H9 (cell line): Measurements from ENCODE around the gene GPR107. TPM values are rescaled to one million over a fixed set of nuclear protein-coding genes. Genes with fewer than 3 reads are reported as not detected.

Experiments
- DNase-seq: peaks from one replicate; pipeline ENCODE4 v3.0.0-alpha.2; 2017
- H2AFZ ChIP-seq: one replicate; pipeline ENCODE4 v1.6.1; 2013; ENCODE audit warnings: mild to moderate bottlenecking, low read length, control low read depth, moderate library complexity
- H2AK5ac ChIP-seq: 2 replicates; pipeline ENCODE4 v1.6.1; 2013; ENCODE audit warnings: low read length, control low read depth, mixed read lengths; ENCODE audit not compliant: insufficient read length
- H2BK120ac ChIP-seq: one replicate; pipeline ENCODE4 v1.6.1; 2013; ENCODE audit warnings: low read depth, mild to moderate bottlenecking, low read length, control low read depth, inconsistent platforms; ENCODE audit not compliant: poor library complexity, severe bottlenecking
- H2BK12ac ChIP-seq: 2 replicates; pipeline ENCODE4 v1.6.1; 2013; ENCODE audit warnings: low read length, control low read depth, mixed read lengths, low read depth; ENCODE audit not compliant: insufficient read length
- H2BK15ac ChIP-seq: 2 replicates; pipeline ENCODE4 v1.6.1; 2013; ENCODE audit warnings: low read depth, low read length, control low read depth
- H2BK20ac ChIP-seq: one replicate; pipeline ENCODE4 v1.6.1; 2013; ENCODE audit warnings: low read depth, mild to moderate bottlenecking, low read length, control low read depth, inconsistent platforms; ENCODE audit not compliant: poor library complexity, severe bottlenecking
- H2BK5ac ChIP-seq: 2 replicates; pipeline ENCODE4 v1.6.1; 2013; ENCODE audit warnings: low read length, control low read depth, mixed read lengths; ENCODE audit not compliant: insufficient read length
- H3K14ac ChIP-seq: 2 replicates; pipeline ENCODE4 v1.6.1; 2013; ENCODE audit warnings: low read length, control low read depth; ENCODE audit not compliant: insufficient read depth
- H3K18ac ChIP-seq: 2 replicates; pipeline ENCODE4 v1.6.1; 2013; ENCODE audit warnings: low read depth, mild to moderate bottlenecking, mixed read lengths, low read length, control low read depth; ENCODE audit not compliant: insufficient read length
- H3K23ac ChIP-seq: 2 replicates; pipeline ENCODE4 v1.6.1; 2013; ENCODE audit warnings: low read length, control low read depth, mixed read lengths, low read depth; ENCODE audit not compliant: insufficient read length
- H3K23me2 ChIP-seq: 2 replicates; pipeline ENCODE4 v1.6.1; 2013; ENCODE audit warnings: low read depth, mild to moderate bottlenecking, mixed read lengths, low read length, control low read depth; ENCODE audit not compliant: insufficient read length, poor library complexity, severe bottlenecking
- H3K27ac ChIP-seq: 2 replicates; pipeline ENCODE4 v1.5.1; 2013; ENCODE audit warnings: low read length, control low read depth, mixed read lengths, low read depth; ENCODE audit not compliant: insufficient read length
- H3K27me3 ChIP-seq: 2 replicates; pipeline ENCODE4 v1.6.1; 2013; ENCODE audit warnings: low read length, control low read depth, inconsistent platforms; ENCODE audit not compliant: insufficient read depth
- H3K4ac ChIP-seq: 2 replicates; pipeline ENCODE4 v1.6.1; 2013; ENCODE audit warnings: low read depth, mild to moderate bottlenecking, control low read depth, inconsistent platforms, low read length, moderate library complexity
- H3K4me1 ChIP-seq: 2 replicates; pipeline ENCODE4 v1.6.1; 2013; ENCODE audit warnings: low read length, control low read depth, inconsistent platforms; ENCODE audit not compliant: insufficient read depth
- H3K4me2 ChIP-seq: 2 replicates; pipeline ENCODE4 v1.6.1; 2013; ENCODE audit warnings: low read length, control low read depth, mixed read lengths; ENCODE audit not compliant: insufficient read length, insufficient read depth
- H3K56ac ChIP-seq: 2 replicates; pipeline ENCODE4 v1.6.1; 2013; ENCODE audit warnings: low read depth, mild to moderate bottlenecking, mixed read lengths, low read length, control low read depth; ENCODE audit not compliant: insufficient read length
- H3K79me1 ChIP-seq: 2 replicates; pipeline ENCODE4 v1.6.1; 2013; ENCODE audit warnings: low read depth, mild to moderate bottlenecking, moderate library complexity, low read length, control low read depth, inconsistent platforms; ENCODE audit not compliant: insufficient read depth, poor library complexity, severe bottlenecking
- H3K79me2 ChIP-seq: 2 replicates; pipeline ENCODE4 v1.6.1; 2013; ENCODE audit warnings: low read length, control low read depth, inconsistent platforms; ENCODE audit not compliant: insufficient read depth
- H3K9ac ChIP-seq: 2 replicates; pipeline ENCODE4 v1.6.1; 2013; ENCODE audit warnings: low read length, control low read depth, mixed read lengths; ENCODE audit not compliant: insufficient read length; ENCODE audit errors: extremely low read depth
- H3K9me3 ChIP-seq: one replicate; pipeline ENCODE4 v1.6.1; 2013; ENCODE audit warnings: low read depth, low read length, inconsistent platforms; ENCODE audit not compliant: control insufficient read depth
- H3T11ph ChIP-seq: one replicate; pipeline ENCODE4 v1.6.1; 2013; ENCODE audit warnings: mild to moderate bottlenecking, low read length, control low read depth, inconsistent platforms
- H4K20me1 ChIP-seq: one replicate; pipeline ENCODE4 v1.6.1; 2013; ENCODE audit not compliant: control insufficient read depth, insufficient read length, insufficient read depth
- H4K5ac ChIP-seq: 2 replicates; pipeline ENCODE4 v1.6.1; 2013; ENCODE audit warnings: low read depth, mild to moderate bottlenecking, mixed read lengths, low read length, control low read depth; ENCODE audit not compliant: insufficient read length
- H4K8ac ChIP-seq: replicated peaks from 2 replicates; pipeline ENCODE4 v1.6.1; 2013; ENCODE audit warnings: low read length, control low read depth, mixed read lengths, low read depth; ENCODE audit not compliant: insufficient read length
- H4K91ac ChIP-seq: 2 replicates; pipeline ENCODE4 v1.6.1; 2013; ENCODE audit warnings: low read depth, mild to moderate bottlenecking, moderate library complexity, mixed read lengths, low read length, control low read depth; ENCODE audit not compliant: insufficient read length
- H3K27ac Mint-ChIP-seq, 3 experiments: 2 replicates in 2 of 3; 3 replicates in 1 of 3; pipeline ENCODE4 v1.8.0; 2020 to 2021; ENCODE audit warnings: mixed read lengths in 3 of 3, mild to moderate bottlenecking in 1 of 3, moderate library complexity in 1 of 3
- H3K27me3 Mint-ChIP-seq: 2 replicates; pipeline ENCODE4 v1.8.0; 2021; ENCODE audit warnings: low read depth, mild to moderate bottlenecking, moderate library complexity, mixed read lengths
- H3K36me3 Mint-ChIP-seq, 3 experiments: 2 replicates in 2 of 3; 3 replicates in 1 of 3; pipeline ENCODE4 v1.8.0; 2020 to 2021; ENCODE audit warnings: low read depth in 3 of 3, mixed read lengths in 3 of 3; ENCODE audit not compliant: insufficient read depth in 1 of 3
- H3K4me1 Mint-ChIP-seq, 2 experiments: 2 replicates each; pipeline ENCODE4 v1.8.0; 2020; ENCODE audit warnings: mixed read lengths in 2 of 2
- H3K4me3 Mint-ChIP-seq, 2 experiments: 2 replicates in 1 of 2; 3 replicates in 1 of 2; pipeline ENCODE4 v1.8.0; 2020 to 2021; ENCODE audit warnings: mild to moderate bottlenecking in 2 of 2, mixed read lengths in 2 of 2, moderate library complexity in 1 of 2
- H3K9me3 Mint-ChIP-seq, 2 experiments: 2 replicates in 1 of 2; 3 replicates in 1 of 2; pipeline ENCODE4 v1.8.0; 2020; ENCODE audit warnings: mild to moderate bottlenecking in 2 of 2, mixed read lengths in 2 of 2, moderate library complexity in 1 of 2
- WGBS: extraction: QIAGEN DNeasy Blood & Tissue Kit; methylation state at CpG from one replicate; pipeline ENCODE4 v1.1.7; 2013; ENCODE audit warnings: missing lambda C conversion rate, low lambda C conversion rate, mixed read lengths; ENCODE audit not compliant: insufficient read length; ENCODE audit errors: extremely low coverage; 5-methylcytosine and 5-hydroxymethylcytosine counted together
- total RNA-seq: library from RNA; stranded (reverse); gene quantifications from 2 replicates; pipeline ENCODE4 v1.2.1, GENCODE V29; 2021
- TF ChIP-seq, protein P1 (sequence below): fragments of 200-600 bp; sonication (generic); conservative IDR thresholded peaks from 3 replicates; pipeline ENCODE4 v1.8.0; 2021; ENCODE audit warnings: antibody characterized with exemption, mild to moderate bottlenecking

The GPR107 gene
- total RNA-seq, 1 experiment from 2014 or later = 38.0 TPM

DNA sequence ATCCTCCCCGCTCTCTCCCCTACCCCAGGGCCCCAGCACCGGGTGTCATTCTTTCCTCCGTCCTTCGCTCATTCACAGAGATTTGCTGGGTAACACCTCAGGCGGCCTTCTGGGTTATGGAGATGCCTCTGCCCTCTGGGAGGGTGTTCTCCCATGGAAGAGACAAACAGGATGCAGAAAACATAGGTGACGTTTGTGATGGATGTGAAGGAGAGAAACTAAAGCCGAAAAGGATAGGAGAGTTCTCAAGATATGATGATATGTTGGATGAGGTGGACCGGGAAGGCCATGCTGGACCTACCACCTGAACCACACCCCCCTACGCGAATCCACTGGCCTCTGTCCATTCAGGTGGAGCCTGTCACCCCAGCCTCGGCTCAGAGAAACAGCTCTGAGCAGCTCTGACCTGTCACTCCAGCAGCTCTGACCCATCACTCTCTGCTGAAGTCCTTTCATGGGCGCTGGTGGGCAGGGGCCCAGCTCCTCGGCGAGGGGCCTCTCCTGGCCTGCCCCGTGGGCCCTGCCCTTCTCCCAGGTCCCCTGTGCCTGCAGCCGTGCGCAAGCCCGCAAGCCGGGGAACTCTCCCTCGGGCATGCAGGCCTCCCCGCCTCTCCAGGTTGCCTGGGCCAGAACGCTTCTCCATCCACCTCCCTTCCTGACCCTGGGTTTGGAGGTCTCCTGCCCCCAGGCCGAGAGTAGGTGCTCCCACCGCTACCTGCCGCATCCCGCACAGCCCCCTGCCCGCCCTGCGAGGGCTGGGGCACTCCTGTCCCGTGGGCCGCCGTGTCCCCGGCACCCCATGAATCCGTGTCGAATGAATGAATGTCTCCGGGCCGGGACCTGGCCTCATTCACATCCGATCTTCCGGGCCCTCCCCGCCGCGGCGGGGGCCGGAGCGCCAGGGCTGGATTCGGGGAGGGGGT lies 117.8 kb downstream of the GPR107 start:
- Histone ChIP-seq H4K5ac (no peak overlapping the region), H4K8ac (no peak overlapping the region), H3K14ac (0 out of 2 replicates have a peak overlapping the region, but pooled peaks have one; percentile 52), H2BK15ac (no peak overlapping the region), H3K9me3 (no peaks in the 10 kb centered on the region), H2BK12ac (no peak overlapping the region), H3K79me1 (no peaks in the 10 kb centered on the region), H3K79me2 (peaks cover 2% of the 10 kb centered on the region; the same call in 1 of the 2 replicates), H2BK20ac (no peak overlapping the region), H3K27ac (no peak overlapping the region), H2BK120ac (no peak overlapping the region), H2AK5ac (no peak overlapping the region), H3T11ph (no peak overlapping the region), H3K4ac (no peak overlapping the region), H3K27me3 (no peaks in the 10 kb centered on the region), H3K9ac (no peak overlapping the region), H3K56ac (no peak overlapping the region), H4K91ac (no peak overlapping the region), H3K18ac (no peak overlapping the region), H3K23me2 (peaks cover 12% of the 10 kb centered on the region), H2BK5ac (no peak overlapping the region), H4K20me1 (no peaks in the 10 kb centered on the region), H2AFZ (no peak overlapping the region), H3K4me2 (peak overlapping the region; percentile 64), H3K23ac (no peak overlapping the region), H3K4me1 (no peaks in the 10 kb centered on the region)
- peak overlapping the region; percentile 64 to 78 for H3K4me3 Mint-ChIP-seq
- peaks cover 19 to 45% of the 10 kb centered on the region in 2 experiments for H3K4me1 Mint-ChIP-seq
- no CpG with 5 or more reads among the region's 45 CpGs for WGBS
- TF ChIP-seq, protein P1, sequence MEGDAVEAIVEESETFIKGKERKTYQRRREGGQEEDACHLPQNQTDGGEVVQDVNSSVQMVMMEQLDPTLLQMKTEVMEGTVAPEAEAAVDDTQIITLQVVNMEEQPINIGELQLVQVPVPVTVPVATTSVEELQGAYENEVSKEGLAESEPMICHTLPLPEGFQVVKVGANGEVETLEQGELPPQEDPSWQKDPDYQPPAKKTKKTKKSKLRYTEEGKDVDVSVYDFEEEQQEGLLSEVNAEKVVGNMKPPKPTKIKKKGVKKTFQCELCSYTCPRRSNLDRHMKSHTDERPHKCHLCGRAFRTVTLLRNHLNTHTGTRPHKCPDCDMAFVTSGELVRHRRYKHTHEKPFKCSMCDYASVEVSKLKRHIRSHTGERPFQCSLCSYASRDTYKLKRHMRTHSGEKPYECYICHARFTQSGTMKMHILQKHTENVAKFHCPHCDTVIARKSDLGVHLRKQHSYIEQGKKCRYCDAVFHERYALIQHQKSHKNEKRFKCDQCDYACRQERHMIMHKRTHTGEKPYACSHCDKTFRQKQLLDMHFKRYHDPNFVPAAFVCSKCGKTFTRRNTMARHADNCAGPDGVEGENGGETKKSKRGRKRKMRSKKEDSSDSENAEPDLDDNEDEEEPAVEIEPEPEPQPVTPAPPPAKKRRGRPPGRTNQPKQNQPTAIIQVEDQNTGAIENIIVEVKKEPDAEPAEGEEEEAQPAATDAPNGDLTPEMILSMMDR = no peak
- H3K27me3 Mint-ChIP-seq = peaks cover 25% of the 10 kb centered on the region
- DNase-seq = peak; percentile 58
- no peak overlapping the region; a peak in 1 of 7 replicates for H3K27ac Mint-ChIP-seq
- no peaks in the 10 kb centered on the region; a peak in 1 of 5 replicates for H3K9me3 Mint-ChIP-seq
- no peaks in the 10 kb centered on the region; a peak in 1 of 7 replicates for H3K36me3 Mint-ChIP-seq
